HG03064 (cell line): ENCODE measurements around the gene MRPS7.
"Not testable (repeated sequence)": the region's sequence is repeated elsewhere in the genome, so short reads cannot be mapped to it uniquely, and the experiment has no call there.

Experiments
- ATAC-seq: cut with Tn5 transposase; IDR thresholded peaks from one replicate; pipeline ENCODE4 v1.9.1; 2021; ENCODE audit warnings: low read depth; ENCODE audit not compliant: unreplicated experiment

The MRPS7 gene

DNA sequence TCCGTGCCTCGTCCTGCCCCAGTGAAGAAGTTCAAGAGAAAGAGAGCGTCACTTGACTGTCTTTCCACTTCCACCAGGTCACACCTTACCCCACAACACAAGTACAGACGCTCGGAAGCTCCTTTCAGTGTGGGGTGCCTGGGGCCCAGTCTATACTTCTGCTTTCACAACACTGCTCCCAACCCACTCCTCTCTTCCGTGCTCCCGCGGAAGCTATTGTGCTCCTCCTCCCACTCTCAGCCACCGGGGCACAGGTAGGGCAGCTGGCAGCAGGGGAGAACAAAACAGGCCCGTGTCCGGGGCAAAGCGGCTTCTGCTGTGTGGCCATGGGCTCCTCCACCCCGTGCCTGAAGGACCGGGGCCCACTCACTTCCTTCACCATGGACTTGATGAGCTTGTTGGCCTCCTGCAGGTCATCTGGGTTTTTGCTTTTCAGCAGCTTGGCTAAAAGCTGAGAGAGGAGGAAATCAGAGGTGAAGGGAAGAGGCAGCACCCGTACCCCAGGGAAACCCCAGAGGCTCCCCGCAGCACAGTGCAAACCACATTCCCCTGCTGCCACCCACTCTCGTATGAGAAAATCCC lies 19.1 kb upstream of the MRPS7 start:
- ATAC-seq: no peak

DNA sequence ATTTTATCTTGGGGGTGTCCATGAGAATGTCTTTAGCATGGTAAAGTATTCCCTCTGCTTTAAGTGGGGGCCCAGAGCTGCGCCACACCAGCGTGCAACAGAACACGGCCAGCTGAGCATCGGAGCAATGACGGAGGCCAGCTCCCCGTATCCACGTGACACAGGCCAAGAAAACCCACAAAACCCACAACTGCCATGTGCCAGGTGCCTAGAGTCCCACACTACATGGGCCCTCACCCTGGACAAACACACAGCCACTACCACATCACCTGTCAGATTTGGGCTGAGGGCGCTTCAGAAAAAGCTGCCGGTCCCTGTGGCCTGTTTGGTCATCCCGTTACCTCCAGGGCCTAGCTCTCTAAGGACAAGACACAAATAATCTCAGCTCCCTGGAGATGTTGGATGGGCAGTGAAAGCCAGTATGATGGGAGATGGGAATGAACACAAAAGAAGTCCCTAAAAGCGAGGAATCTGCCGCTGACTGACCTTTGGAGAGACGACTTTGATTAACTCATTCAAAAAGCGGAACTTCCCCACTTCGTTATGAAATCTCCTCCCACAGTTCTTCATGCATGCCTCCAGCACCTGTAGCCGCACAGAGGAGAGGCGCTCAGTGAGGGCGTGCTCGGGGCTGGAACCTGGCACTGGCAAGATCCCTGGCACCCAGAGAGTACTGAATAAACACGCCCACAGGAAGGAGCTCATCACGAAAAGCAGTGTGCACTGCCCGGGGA lies 17.4 kb upstream of the MRPS7 start:
- no peak for ATAC-seq

DNA sequence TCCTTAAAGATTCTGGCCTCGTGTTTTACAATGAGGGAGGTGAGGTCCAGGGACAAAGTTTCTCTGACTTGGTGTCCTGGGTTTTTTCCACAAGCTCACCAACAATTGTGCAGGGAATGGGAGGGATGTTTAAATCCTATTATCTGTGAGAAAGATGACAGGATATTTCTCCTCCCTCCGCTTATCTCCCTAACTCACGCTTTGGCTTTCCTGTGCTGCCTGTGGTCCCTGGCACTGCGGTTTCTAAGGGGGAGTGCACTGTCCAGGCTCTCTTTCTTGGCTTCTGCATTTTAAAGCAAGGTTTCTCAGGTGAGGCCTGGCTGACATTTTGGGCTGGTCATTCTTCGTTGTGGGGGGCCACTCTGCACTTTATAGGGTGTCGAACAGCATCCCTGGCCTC lies 16.7 kb upstream of the MRPS7 start:
- no peak for ATAC-seq

DNA sequence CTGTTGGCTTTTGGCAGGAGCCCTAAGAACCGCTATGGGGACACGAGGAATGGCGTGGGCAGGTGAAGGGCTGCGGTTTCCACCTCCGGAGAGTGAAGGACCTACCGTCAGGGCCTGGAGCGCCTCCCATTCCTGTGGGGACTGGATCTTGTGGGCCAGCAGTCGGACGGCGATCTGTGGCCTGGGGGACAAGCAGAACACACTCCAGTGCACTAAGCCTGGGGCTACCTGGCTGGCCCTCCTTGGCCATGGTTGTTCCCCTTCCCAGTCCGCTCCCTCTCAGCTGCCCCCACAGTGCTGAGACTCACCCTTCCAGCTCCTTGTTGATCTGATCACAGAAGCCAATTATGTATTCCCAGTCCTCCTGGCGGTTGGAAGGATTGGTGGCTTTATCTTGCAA lies 15.3 kb upstream of the MRPS7 start:
- ATAC-seq: no peak

DNA sequence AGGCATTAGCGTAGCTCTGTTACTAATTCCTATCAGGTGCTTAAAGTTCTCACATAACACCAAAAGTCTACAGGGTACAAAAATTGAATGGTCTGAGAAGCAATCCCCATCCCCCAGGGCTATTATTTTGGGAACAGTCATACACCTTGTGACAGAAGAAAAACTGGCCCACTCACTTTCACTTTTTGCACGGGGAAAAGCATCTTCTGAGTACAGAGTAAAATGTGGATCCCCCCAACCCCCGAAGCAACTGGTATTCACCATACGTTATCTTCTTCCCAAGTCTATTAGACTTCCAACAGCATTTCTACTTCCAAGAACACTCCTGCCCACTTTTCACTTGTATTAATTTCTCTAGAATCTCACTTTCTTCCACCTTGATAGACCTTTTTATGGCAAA lies 12.1 kb upstream of the MRPS7 start:
- ATAC-seq: no peak

DNA sequence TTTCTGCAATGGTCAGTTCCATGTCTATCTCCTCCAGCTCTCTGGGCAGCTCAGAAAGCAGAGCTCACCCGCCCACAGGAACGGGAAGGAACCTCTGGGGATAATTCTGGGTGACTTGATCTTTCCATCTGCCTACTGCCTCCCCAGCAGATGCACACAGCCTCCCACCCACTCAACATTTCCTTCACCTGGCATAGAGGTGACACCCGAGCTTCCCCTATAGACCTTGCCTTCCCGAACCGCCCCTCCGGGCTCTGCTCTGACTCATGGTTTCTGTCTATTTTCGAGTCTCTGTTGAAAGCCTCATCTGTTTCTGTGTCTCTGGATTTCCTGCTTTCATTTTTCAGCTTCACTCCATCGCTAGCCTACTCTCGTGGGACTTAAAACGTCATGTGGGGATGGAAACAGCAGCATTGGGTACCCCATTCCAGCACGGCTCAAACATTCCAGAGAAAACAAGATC lies 11.6 kb upstream of the MRPS7 start:
- ATAC-seq: peak; percentile 87

DNA sequence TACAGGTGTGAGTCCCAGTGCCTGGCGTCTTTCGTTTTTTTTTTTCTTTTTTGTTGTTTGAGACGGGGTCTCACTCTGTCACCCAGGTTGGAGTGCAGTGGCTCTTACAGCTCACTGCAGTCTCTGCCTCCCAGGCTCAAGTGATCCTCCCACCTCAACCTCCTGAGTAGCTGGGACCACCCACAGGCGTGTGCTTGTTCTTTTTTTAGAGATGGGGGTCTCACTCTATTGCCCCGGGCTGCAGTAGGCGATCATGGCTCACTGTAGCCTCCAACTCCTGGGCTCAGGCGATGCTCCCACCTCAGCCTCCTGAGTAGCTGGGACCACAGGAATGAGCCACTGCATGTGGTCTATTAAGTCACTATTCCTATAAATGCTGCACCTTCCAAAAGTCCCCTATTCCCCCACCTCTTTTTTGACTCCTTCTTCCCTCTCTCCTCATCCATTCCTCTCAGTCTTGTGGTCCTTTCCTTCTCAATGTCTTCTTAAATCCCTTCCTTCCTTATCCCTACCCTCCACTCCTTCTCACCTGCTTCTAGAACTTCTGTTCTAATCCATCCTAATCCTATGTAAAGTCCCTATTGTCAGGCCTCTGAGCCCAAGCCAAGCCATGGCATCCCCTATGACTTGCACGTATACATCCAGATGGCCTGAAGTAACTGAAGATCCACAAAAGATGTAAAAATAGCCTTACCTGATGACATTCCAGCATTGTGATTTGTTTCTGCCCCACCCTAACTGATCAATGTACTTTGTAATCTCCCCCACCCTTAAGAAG lies 9.5 kb upstream of the MRPS7 start:
- ATAC-seq: no peak

DNA sequence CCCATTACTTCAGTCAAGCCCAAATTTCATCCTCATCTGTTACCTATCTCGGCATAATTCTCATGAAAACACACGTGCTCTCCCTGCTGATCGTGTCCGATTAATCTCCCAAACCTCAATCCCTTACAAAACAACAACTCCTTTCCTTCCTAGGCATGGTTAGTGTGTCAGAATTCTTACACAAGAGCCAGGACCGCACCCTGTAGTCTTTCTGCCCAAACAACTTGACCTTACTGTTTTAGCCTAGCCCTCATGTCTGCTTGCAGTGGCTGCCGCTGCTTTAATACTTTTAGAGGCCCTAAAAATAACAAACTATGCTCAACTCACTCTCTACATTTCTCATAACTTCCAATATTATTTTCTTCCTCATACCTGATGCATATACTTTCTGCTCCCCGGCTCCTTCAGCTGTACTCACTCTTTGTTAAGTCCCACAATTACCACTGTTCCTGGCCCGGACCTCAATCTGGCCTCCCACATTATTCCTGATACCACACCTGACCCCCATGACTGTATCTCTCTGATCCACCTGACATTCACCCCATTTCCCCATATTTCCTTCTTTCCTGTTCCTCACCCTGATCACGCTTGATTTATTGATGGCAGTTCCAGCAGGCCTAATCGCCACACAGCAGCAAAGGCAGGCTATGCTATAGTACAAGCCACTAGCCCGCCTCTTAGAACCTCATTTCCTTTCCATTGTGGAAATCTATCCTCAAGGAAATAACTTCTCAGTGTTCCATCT lies 5.6 kb upstream of the MRPS7 start:
- not testable (repeated sequence) for ATAC-seq

DNA sequence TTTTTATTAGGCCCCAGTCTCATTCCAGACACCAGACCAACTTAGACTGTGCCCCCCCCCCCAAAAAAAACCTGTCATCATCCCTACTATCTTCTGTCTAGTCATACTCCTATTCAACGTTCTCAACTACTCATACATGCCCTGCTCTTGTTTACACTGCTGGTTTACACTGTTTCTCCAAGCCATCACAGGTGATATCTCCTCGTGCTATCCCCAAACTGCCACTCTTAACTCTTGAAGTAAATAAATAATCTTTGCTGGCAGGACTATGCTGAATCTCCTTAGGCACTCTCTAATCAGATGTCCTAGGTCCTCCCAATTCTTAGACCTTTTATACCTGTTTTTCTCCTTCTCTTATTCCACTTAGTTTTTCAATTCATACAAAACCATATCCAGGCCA lies 4.5 kb upstream of the MRPS7 start:
- ATAC-seq: not testable (repeated sequence)

DNA sequence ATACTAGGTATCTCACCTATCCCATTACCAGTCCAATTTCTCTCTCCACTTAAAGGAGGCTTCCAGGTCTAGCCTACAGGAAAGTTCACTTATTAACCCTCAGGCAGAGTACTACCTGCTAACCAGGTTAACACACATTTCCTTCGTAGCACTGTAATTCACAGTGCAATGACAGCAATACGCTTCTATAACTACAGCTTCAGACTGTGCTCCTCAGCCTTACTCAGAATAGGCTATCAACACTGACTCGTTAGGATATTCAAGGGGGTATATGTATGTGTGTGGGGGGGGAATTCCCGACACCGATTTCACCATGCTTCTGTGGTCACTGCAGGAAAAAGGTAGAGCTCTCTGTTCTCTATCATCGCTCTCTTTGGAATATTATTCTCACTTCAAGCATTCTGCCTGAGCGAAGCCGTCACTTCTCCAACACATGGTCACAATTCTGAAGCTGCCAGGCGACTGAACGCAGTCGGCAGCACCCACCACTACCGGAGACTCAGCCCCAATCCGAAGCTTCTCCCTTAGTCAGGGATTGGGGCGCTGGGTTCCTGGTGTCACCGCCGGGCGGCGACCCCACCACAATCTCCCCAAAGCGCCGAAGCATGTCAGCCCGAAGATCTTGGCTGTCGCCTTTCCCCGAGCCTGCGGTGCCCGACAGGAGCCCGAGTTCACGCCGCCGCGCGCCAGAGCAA lies 891 bp upstream of the MRPS7 start:
- ATAC-seq: peak; percentile 23

DNA sequence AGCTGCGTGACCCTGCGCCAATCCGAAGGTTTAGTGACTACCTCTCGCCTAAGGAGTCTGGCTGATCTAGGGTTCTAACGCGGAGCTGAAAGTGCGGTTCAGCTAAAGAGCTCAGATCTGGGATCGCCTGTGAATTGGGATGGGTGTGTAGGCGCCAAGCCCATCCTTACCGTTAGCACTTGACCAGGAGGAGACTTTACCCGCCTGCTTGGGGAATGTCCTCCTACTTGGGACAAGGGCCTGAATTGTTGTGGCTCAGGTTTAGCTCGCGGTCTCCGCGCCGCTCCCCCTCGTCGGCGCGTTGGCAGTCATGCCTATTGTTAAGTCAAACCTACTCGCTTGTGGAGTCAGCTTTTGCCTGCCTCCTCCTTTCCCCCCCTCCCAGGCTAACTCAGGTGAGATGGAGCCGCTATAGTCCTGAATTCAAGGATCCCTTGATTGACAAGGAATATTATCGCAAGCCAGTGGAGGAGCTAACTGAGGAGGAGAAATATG lies 480 bp downstream of the MRPS7 start:
- ATAC-seq: no peak

DNA sequence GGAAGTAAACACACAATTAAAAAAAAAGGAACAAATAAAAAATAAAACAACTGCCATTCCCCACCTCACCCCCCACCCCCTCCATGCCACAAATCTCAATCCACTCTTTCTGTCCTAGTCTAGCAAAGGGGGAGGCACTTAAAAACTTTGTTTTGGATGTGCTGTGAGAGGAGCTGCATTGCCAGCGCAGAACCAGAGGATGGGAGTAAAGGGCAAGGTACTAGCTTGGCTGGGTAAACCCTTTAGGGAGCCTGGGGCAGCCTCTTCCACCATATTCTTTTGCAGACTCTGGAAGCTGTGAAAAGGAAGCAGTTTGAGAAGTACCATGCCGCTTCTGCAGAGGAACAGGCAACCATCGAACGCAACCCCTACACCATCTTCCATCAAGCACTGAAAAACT lies 1.4 kb downstream of the MRPS7 start:
- ATAC-seq: no peak

DNA sequence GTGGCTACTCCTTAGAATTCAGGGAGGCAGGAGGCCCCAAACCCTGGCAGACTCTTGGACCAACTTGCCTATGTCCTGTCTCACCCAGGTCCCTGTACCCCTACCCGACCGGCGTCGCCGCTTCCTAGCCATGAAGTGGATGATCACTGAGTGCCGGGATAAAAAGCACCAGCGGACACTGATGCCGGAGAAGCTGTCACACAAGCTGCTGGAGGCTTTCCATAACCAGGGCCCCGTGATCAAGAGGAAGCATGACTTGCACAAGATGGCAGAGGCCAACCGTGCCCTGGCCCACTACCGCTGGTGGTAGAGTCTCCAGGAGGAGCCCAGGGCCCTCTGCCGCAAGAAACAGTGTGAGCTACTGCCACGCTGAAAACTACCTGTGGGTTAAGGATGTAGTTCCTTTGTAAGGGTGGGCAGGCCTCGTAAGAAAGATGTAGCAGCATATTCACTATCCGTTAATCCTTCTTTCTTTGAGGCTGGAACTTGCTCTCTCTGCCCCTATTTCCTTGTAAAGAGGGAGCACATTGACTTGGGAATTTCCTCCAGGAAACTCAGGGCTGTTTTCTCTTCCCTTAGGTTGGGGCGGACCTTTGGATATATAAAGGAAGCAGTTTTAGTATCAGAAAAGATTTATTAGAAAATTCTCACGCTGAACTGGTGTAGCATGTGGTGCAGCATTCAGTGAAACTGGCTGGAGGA lies 4.1 kb downstream of the MRPS7 start:
- ATAC-seq: no peak

DNA sequence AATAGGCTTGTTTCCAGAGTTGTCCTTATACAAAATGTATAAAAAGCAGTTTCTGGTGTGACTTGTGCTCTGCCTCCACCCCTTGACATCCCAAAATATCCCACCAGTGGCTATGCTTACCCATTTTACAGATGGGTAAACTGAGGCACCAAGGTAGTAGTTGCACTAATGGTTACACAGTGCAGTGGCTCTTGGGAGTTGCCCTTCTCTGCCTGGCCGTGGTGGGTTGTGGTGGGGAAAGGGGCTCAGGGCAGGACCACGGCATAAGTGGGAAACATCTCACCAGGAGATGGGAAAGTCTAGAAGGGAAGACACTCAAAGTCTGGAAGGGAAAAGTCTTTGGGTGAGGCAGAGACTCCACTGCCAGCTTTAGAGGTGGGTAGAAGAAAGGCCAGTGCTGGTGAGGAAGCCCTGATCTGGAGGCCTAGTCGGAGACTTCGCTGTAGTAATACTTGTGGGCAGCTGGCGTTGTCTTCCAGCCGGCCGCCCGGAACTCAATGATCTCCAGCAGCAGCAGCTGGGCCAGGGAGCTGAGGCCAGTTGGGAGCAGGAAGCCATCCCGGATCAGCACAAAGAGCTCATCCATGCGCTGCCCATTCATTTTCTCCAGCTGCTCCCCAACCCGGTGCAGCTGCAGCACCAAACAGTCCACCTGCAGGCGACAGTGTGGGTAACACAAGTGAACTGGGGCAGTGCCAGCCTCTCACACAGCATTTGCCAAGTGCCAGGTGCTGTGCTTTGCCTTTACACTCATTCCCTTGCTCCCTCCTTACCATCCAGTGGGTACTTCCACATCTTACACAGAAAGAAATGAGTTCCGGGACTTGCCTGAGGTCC lies 4.9 kb downstream of the MRPS7 start:
- no peak for ATAC-seq

DNA sequence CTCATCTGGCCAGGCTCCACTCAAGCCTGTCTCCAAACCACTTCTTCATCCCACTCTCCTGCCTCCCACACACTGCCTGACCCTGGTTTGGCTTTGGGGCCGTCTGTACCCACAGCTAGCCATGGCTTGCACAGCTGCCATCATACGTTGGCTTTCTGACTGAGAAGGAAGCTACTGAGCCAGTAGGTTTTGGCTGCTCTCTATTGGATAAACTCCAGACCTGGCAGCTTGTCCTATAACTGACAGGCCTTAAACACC lies 5.4 kb downstream of the MRPS7 start:
- no peak for ATAC-seq

DNA sequence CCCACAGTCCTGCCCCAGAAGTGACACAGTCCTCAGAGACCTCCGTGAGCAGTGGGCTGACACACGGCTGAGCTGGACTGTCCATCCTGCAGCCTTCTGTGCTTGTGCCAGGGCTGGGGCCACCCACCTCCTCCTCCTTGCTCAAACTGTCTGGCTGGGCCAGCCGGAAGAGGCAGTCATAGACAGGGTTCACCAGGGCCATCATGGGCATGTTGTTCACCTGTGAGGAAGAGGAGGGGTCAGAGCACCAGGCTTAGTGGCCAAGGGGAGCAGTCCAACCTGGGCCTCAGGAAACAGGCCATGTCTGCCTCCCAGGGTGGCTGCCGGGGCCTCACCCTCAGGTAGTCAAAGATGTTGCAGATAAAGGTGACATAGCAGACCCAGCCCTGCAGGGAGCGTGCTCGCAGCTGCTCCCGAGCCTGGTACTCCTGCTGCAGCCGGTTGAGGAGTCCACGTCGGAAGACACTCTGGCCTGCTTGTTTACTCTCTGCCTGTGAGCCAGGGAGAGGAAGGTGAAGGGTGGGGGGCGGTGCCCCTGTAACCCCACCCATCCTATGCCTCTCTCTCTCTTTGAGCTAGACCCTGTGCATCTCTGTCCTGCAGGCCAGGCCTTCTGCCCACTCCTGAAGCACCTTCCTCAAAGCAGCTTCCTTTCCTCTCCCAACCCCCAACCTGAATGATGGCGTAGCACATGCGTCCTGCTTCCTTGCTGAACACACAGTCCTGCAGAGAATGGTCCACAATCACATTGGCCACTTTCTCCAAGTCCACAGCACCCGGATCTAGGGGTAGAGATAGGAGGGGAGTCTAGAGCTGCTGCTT lies 5.9 kb downstream of the MRPS7 start:
- no peak for ATAC-seq

DNA sequence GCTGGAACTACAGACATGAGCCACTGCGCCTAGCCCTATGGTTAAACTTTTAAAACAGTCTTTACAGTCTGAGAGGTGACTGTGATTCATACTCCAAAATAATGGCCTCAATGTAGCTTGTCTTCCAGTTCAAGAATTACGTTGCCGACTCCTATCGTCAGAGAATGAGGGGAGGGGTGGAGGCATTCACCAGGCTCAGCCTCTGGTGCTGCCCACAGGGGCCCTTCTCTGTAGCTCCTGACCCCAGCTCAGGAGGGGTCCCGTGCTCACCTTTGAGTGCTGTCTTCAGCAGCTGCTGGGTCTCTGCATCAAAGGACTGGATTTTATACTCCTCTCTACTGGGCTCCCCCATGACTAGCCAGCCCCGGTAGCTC lies 8.2 kb downstream of the MRPS7 start:
- no peak for ATAC-seq

DNA sequence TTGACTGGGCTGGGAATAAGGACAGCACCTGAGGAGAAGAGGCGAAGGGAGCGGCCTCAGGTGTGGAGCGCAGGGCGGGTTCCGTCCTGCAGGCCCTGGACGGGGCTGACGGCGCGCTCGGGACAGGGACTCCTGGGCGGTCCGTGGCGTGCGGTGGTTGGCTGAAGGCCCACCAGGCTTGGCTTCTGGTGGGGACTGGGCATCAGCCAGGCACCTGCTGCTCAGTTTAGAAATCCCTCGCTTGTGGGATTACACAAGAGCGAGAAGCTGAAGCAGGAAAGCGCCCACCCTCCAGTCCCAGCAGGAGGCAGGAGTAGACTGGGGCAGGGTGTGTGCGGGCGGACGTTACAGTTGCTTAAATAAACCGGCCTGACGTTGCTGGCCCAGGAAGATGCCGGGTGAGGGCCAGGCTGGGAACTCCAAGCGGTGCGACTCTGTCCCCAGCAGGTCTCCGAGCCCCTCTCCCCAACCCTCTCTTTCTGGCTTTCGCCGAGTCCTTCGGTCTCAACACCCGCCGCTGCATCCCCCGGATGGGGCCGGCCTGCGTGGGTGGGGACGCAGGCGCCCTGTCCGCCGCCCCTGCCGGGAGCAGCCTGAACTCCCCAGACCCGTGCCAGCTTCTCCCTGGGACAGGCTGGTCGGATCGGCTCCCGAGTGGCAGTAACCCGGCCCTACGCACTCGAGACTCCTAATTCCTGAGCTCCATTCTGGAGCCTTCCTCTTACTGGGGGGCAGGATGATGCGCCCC lies 8.7 kb downstream of the MRPS7 start:
- ATAC-seq: peak; percentile 38
